ENCODE measurements around the gene HBEGF.
A peak's percentile ranks its signal among the peaks of the same experiment; 100 is the strongest.

Gene HBEGF

GRCh38 chr5:140346348-140347221, at the start of gene HBEGF:
Gene HBEGF, minus strand, starts transcription at chr5:140346603. Its CDS starts 275 bp downstream, at chr5:140346328.
- peak; percentile 33 for TF ChIP-seq CTCF (IDR thresholded peaks at IDR 0.05; ENCODE audit: low read depth, low read length)
- no peak for DNase-seq (ENCODE audit: extremely low read depth, low read depth)

GRCh38 chr5:140393738-140394137, 47.3 kb upstream of the HBEGF start:
- no peak for TF ChIP-seq CTCF (IDR thresholded peaks at IDR 0.05; ENCODE audit: low read depth, low read length)

GRCh38 chr5:140391732-140392131, 45.3 kb upstream of the HBEGF start:
- DNase-seq (ENCODE audit: extremely low read depth, low read depth), result no peak
- TF ChIP-seq CTCF (IDR thresholded peaks at IDR 0.05; ENCODE audit: low read depth, low read length), result no peak

More at GRCh38 chr5:140393738-140394137, 47.3 kb upstream of the HBEGF start:
- no peak for DNase-seq (ENCODE audit: extremely low read depth, low read depth)

GRCh38 chr5:140391312-140391711, 44.9 kb upstream of the HBEGF start:
- DNase-seq (ENCODE audit: extremely low read depth, low read depth), result peak; percentile 8

GRCh38 chr5:140388052-140388451, 41.6 kb upstream of the HBEGF start:
- no peak for DNase-seq (ENCODE audit: extremely low read depth, low read depth)

More at GRCh38 chr5:140391312-140391711, 44.9 kb upstream of the HBEGF start:
- no peak for TF ChIP-seq CTCF (IDR thresholded peaks at IDR 0.05; ENCODE audit: low read depth, low read length)

GRCh38 chr5:140383300-140383699, 36.9 kb upstream of the HBEGF start:
- DNase-seq (ENCODE audit: extremely low read depth, low read depth), result no peak
- TF ChIP-seq CTCF (IDR thresholded peaks at IDR 0.05; ENCODE audit: low read depth, low read length), result no peak

More at GRCh38 chr5:140388052-140388451, 41.6 kb upstream of the HBEGF start:
- TF ChIP-seq CTCF (IDR thresholded peaks at IDR 0.05; ENCODE audit: low read depth, low read length), result no peak

- no peak for DNase-seq (ENCODE audit: extremely low read depth, low read depth)
- no peak for TF ChIP-seq CTCF (IDR thresholded peaks at IDR 0.05; ENCODE audit: low read depth, low read length)
Measured at GRCh38 chr5:140382866-140383265, 36.5 kb upstream of the HBEGF start.

All from AG09319 (cell line).